D721Med (cell line): ENCODE measurements around the gene PROZ.

ENCODE experiments used
- DNase-seq: peaks from one replicate; pipeline ENCODE4 v3.0.0; 2011; ENCODE audit warnings: low spot score; ENCODE audit not compliant: insufficient read length
- FAIRE-seq: peaks from 2 replicates; lab custom pipeline; 2011; peaks lifted over from hg19 to GRCh38; lab: Jason Lieb, UNC
- TF ChIP-seq, protein P1 (sequence below): IDR thresholded peaks from 2 replicates; pipeline ENCODE4 v1.5.1; 2012; ENCODE audit warnings: mild to moderate bottlenecking, control low read depth; ENCODE audit not compliant: insufficient read depth; ENCODE audit errors: missing control alignments

The PROZ gene

DNA sequence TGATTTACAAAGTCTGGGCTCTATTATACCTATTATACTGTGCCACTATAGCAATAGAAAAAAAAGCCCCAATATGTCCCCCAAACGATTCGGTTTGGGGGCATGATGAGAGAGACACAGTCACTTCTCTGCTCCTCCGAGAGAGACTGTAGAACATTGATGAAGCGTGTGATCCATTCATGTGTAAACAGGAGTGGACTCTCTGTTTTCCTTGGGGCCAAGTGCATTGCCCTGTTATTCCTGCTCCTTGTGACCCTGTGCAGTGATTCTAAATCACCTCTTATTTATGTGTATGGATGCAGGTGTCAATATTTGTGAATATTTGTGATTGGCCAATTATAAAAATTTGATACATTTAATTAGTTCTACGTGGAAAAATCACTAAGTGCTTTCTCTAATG is 18.9 kb upstream of the PROZ start:
- FAIRE-seq (no peak), DNase-seq (no peak)

DNA sequence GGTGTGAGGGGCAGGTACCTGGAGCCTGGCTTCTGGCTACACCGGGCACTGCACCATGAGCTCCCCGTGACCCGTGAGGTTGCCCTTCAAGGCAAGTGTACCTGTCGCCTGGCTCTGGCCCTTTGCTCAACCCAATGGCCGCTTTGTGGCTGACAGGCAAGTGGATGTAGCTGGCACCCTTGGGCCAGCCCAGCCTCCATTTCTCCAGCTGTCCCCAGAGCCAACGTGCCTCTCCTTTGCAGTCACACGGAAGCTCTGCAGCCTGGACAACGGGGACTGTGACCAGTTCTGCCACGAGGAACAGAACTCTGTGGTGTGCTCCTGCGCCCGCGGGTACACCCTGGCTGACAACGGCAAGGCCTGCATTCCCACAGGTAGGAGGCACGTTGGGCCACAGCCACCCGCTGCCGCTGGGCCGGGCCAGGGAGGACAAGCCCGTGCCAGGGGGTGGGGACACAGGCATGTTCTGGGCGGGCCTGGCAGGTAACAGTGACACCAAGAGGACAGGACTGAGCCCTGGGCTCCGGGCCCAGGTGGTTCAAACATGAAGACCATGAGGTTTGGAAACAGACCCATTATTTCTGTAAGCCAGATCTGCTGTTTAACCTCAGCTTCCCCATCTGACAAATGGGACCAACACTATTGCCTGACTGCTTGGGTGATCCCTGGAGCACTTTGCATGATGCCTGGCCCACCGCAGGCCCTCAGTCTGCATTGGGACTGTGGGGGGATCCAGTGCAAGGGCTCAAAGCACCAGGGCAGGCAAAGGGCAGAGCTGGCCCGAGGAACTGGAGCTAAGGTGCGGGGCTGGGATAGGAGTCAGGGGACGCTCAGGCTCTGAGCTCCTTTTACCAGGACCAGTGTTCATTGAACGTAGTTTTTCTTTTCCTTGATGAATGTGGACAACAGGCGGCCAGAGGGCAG is 17.5 kb upstream of the PROZ start:
- FAIRE-seq = no peak
- DNase-seq = no peak
- TF ChIP-seq, protein P1, sequence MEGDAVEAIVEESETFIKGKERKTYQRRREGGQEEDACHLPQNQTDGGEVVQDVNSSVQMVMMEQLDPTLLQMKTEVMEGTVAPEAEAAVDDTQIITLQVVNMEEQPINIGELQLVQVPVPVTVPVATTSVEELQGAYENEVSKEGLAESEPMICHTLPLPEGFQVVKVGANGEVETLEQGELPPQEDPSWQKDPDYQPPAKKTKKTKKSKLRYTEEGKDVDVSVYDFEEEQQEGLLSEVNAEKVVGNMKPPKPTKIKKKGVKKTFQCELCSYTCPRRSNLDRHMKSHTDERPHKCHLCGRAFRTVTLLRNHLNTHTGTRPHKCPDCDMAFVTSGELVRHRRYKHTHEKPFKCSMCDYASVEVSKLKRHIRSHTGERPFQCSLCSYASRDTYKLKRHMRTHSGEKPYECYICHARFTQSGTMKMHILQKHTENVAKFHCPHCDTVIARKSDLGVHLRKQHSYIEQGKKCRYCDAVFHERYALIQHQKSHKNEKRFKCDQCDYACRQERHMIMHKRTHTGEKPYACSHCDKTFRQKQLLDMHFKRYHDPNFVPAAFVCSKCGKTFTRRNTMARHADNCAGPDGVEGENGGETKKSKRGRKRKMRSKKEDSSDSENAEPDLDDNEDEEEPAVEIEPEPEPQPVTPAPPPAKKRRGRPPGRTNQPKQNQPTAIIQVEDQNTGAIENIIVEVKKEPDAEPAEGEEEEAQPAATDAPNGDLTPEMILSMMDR = no peak

More for the DNA sequence above, 18.9 kb upstream of the PROZ start:
- TF ChIP-seq, protein P1 = no peak

DNA sequence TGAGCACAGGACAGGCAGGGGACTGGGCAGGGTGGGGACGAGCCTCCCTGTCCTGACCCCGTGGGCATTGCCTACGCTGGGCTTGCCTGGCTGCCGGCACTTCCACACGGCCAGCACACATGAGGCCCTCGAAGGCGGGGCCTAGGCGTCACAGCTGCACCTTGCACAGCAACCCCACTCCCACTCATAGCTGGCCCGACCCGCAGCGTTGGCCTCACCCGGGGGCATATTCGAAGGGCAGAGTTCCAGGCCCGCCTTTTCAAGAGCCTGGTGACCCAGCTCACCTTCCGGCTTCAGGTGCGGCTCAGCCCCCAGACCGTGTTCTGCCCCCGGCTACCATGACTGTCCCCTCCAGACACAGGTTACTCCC is 16.9 kb upstream of the PROZ start:
- FAIRE-seq = no peak
- TF ChIP-seq, protein P1 = no peak
- DNase-seq = no peak

DNA sequence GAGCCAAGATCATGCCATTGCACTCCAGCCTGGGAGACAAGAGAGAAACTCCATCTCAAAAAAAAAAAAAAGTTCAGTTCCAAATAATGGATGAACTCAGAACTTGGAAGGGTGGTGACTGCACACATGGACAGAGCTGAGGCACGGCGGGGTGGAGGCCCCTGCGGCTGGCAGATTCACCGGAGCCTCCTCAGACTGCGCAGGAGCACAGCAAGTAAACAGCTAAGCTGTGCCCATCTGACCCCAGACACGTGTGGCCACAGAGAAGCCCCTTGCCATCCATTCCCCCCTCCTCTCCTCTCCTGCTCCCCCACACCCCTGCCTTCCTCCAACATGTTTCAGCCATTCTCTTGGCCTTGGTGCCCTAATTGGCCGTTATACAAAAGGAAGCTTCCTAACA is 15.6 kb upstream of the PROZ start:
- TF ChIP-seq, protein P1 = no peak
- DNase-seq = no peak
- FAIRE-seq = no peak

DNA sequence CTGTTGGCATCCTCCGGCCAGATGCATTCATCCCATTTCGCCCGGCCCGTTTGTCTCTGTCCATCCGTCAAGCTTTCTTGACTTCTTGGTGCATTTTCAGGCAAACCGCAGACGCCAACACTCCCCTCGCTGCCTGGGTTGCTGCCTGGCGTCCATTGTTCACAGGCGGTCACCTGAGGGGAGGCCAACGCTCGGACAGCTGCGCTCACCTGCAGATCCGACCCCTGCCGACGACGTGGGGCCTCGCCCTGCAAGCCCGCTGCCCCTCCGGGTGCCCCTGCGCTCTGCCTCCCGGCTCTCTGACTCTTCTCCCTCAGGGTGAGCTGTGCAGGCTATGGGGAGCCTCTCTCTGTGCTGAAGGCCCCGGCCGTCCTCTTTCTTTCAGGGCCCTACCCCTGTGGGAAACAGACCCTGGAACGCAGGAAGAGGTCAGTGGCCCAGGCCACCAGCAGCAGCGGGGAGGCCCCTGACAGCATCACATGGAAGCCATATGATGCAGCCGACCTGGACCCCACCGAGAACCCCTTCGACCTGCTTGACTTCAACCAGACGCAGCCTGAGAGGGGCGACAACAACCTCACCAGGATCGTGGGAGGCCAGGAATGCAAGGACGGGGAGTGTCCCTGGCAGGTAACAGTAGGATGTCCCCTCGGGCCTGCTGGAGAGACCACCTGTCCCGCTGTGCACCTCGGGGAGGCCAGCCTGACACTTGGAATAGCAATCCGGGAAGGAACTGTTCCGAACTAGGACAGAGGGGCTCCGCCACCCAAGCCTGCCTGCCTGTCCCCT is 14.8 kb upstream of the PROZ start:
- TF ChIP-seq, protein P1 = no peak
- FAIRE-seq = no peak

DNA sequence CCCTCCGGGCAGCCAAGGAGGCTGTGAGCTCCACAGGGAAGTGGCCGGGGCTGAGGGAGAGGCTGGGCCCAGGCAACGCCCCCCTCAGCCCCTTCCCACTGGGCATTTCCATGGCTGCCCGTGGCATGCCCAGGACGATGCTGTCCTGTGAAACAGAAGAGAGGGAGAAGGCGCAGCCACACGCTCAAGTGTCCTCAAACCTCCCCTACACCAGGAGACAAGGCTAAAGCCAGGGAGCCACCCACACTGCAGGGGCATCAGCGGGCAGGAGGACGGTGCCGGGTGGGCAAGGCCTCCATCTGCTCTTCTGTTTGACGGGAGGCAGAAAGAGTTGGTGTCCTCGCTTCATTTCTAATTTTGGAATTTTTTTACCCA is 14.2 kb upstream of the PROZ start:
- DNase-seq (no peak), FAIRE-seq (no peak)

More for the DNA sequence above, 14.8 kb upstream of the PROZ start:
- no peak for DNase-seq

More for the DNA sequence above, 14.2 kb upstream of the PROZ start:
- TF ChIP-seq, protein P1 = no peak
